Omental fat pad (tissue), 4 donors: ENCODE data around the gene OR6K3. TPM values are rescaled to one million over a fixed set of nuclear protein-coding genes. Genes with fewer than 3 reads are reported as not detected.
A peak's percentile ranks its signal among the peaks of the same experiment; 100 is the strongest.

Experiments used
- ATAC-seq: fragments of 150-250 bp; one replicate; pipeline ENCODE4 v1.9.1; 2016; ENCODE audit warnings: mild to moderate bottlenecking, moderate library complexity; ENCODE audit not compliant: low FRiP score
- DNase-seq: peaks from one replicate; pipeline ENCODE4 v3.0.0-alpha.2; 2019; ENCODE audit warnings: low spot score
- total RNA-seq, 4 donors: library from RNA; depleted of rRNA; stranded (reverse); fragments of >200 nt; gene quantifications; one replicate each; pipeline ENCODE4 v1.1.0, GENCODE V29; 2016
- TF ChIP-seq, protein P1 (sequence below), 3 donors: fragments of 450-650 bp; IDR thresholded peaks; one replicate each; pipeline ENCODE4 v1.5.1; 2016 to 2017; ENCODE audit warnings: antibody characterized with exemption in 3 of 3, mild to moderate bottlenecking in 3 of 3, moderate library complexity in 2 of 3

Gene OR6K3
- total RNA-seq, 4 donors from 2014 or later = not detected

DNA sequence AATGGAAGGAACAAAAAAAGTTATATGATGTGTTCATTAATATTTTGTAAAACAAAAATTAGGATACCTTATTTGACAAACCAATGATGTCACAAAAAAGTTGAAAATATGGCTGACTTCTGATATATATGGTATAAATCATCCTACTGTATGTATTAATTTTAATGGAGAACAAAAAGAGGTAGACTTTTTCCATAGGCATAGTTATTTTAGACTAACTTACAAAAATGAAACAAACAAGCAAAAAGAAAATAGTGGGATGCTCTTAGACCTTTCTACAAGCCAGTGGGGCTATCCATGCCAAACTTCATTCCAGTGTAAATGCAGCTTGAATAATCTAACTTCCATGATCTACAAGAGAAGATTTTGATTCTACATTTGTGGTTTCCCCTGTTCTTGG is 33.5 kb downstream of the OR6K3 start:
- TF ChIP-seq, protein P1, sequence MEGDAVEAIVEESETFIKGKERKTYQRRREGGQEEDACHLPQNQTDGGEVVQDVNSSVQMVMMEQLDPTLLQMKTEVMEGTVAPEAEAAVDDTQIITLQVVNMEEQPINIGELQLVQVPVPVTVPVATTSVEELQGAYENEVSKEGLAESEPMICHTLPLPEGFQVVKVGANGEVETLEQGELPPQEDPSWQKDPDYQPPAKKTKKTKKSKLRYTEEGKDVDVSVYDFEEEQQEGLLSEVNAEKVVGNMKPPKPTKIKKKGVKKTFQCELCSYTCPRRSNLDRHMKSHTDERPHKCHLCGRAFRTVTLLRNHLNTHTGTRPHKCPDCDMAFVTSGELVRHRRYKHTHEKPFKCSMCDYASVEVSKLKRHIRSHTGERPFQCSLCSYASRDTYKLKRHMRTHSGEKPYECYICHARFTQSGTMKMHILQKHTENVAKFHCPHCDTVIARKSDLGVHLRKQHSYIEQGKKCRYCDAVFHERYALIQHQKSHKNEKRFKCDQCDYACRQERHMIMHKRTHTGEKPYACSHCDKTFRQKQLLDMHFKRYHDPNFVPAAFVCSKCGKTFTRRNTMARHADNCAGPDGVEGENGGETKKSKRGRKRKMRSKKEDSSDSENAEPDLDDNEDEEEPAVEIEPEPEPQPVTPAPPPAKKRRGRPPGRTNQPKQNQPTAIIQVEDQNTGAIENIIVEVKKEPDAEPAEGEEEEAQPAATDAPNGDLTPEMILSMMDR (IDR thresholded peaks at IDR 0.05) = no peak
- ATAC-seq = no peak
- no peak for DNase-seq

DNA sequence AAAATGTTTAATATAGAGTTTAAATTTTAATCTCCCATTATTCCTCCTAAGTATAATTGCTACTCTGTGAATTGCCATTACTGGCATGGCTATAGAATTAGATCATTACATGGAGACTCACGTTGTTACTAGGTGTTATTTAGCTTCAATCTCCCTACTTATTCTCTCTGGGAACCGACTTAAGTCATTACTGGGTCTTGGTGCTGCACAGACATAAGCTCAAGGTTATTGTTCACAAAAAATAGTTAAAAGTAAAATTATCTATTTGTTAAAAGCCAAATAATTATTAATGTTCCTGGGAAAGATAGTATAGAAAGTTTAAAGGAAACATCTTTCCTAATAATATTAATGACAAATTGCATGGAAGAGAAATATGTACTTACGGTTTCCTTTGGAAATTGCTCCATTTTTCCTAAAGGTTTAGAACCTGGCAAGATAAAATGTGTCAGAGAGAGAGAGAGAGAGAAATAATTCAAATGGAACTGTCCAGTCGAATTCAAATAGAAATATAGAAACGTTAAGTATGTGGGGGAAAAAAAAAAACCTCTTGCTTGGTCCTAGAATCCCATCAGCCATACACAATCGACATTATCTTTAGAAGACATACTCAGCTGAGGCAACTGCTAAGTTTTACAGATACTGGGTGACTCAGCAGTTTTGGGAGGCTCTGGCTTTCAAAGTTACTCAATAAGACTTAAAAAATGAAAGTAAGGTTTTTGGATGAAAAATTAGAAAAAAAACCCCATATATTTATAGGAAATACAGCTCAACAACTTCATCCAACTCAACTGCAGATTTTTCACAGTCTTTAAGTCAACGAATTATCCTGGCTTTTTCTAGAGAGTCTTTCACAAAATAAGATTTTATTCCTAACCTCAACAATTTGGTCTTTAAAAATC is 34.2 kb downstream of the OR6K3 start, which contains the start of gene SPTA1:
Gene SPTA1 (minus strand): TSS at position 605 of the 899 bp plus-strand sequence. CDS start 198 bp downstream, at position 407.
- DNase-seq (no peak), ATAC-seq (peak; percentile 68)
- TF ChIP-seq, protein P1 (IDR thresholded peaks at IDR 0.05) = no peak

DNA sequence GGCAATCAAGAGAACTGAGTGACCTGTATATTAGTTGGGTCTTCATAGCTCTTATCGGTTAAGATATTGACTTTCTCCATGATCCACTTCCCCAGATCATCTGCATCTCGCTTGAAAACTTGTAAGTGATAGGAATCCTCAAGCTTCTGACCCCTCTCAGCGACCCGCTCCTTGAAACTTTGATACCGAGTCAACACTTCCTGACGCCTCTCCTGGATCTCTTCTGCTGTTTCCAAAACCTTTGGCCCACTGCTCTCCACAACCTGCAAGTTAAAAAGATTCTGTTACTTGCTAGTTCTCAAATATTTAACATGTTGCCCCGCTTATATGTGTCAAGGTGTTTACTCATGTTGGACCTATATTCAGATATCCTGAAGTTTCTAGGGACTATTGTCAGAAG is 35.4 kb downstream of the OR6K3 start:
- DNase-seq (no peak), ATAC-seq (no peak)
- TF ChIP-seq, protein P1 (IDR thresholded peaks at IDR 0.05) = no peak

DNA sequence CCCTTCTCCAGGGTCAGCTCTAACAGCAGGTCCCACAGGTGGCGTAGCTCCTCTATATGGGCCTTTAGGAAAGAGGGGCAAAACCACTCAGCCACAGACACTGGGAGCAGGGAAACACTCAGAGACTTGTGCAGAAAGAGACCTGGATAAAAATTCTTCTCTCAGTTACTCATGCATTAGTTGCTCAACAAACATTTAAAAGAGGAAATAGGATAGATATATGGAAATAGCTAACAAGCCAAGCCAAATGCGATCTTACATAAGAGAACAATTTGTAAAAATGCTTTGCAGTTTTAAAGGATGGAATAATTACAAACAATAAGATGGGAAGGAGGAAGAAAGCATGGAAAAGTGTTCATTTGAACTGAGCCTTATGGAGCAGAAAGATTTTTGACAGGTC is 38.9 kb downstream of the OR6K3 start:
- no peak for ATAC-seq
- DNase-seq = no peak
- TF ChIP-seq, protein P1 (IDR thresholded peaks at IDR 0.05) = no peak

DNA sequence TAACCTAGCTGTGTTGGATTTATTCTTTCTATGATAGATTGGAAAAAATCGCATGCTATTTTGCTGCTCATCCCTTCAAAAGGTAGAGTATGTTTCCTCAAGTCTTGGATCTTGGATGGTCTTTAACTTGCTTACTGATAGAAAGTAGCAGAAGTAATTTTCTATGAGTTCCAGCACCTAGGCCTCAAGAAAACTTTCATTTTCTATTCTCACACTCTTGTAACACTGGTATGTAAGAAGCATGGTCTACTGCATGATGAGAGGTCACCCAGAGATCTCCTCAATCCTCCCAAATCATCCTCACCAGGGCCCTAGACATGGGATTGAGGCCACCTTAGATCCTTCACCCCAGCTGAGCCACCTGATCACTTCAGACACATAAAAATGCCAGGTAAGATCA is 41.2 kb downstream of the OR6K3 start:
- ATAC-seq (no peak), DNase-seq (no peak)
- TF ChIP-seq, protein P1 (IDR thresholded peaks at IDR 0.05) = no peak

DNA sequence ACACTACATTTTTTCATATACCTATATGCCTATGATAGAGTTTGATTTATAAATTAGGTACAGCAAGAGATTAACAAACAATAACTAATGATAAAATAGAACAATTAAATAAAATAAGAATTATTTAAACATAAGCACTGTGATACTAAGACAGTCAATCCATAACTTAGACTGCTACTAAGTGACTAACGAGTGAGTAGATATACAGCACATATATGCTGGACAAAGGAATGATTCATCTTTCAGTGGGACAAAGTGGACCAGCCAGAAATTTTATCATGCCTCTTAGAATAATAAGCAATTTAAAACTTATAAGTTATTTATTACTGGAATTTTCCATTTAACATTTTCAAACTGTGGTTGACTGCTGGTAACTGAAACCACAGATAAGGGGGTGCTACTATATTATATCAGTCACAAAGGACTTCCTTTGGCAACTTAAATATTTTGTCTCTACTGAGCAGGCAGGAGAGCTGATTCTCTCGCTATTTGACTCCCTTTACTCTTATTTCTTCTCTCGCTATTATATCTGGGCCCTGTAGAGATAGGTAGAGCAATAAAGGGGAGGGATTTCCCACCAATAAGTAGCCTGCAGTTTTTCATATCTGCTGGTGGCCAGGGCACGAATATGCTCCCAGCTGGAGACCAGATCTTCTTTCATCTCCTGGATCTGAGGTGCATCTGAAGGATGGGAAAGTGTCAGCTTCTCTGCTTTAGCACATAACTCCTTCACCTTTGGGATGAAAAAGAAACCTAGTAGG is 44.8 kb downstream of the OR6K3 start:
- ATAC-seq (no peak), DNase-seq (no peak)
- TF ChIP-seq, protein P1 (IDR thresholded peaks at IDR 0.05) = no peak
